Measurements from ENCODE around the gene ZCCHC14.

The ZCCHC14 gene

GRCh38 chr16:87451563-87452210, 41.1 kb downstream of the ZCCHC14 start:
- DNase-seq: no peak

GRCh38 chr16:87448866-87449265, 44.0 kb downstream of the ZCCHC14 start:
- no peak for DNase-seq

- DNase-seq: no peak
These were observed 45.5 kb downstream of the ZCCHC14 start for GRCh38 chr16:87447323-87447722.

GRCh38 chr16:87446479-87446878, 46.3 kb downstream of the ZCCHC14 start:
- DNase-seq: no peak

- no peak for DNase-seq
These were observed 47.3 kb downstream of the ZCCHC14 start for GRCh38 chr16:87445486-87445885.

GRCh38 chr16:87443964-87444363, 48.9 kb downstream of the ZCCHC14 start:
- no peak for DNase-seq

- DNase-seq: no peak
These were observed 49.8 kb downstream of the ZCCHC14 start for GRCh38 chr16:87443016-87443415.

GRCh38 chr16:87442581-87442966, 50.2 kb downstream of the ZCCHC14 start:
- DNase-seq: no peak

GRCh38 chr16:87441886-87442580, 50.8 kb downstream of the ZCCHC14 start:
- no peak for DNase-seq

- no peak for DNase-seq
These were observed 52.9 kb downstream of the ZCCHC14 start for GRCh38 chr16:87439926-87440325.

GRCh38 chr16:87438611-87438985, 54.2 kb downstream of the ZCCHC14 start:
- no peak for DNase-seq

- no peak for DNase-seq
These were observed 54.8 kb downstream of the ZCCHC14 start for GRCh38 chr16:87437911-87438610.

- DNase-seq: no peak
These were observed 55.5 kb downstream of the ZCCHC14 start for GRCh38 chr16:87437327-87437726.

- DNase-seq: no peak
These were observed 56.3 kb downstream of the ZCCHC14 start for GRCh38 chr16:87436225-87437172.

GRCh38 chr16:87435372-87436224, 57.2 kb downstream of the ZCCHC14 start:
- no peak for DNase-seq

- DNase-seq: no peak
These were observed 58.6 kb downstream of the ZCCHC14 start for GRCh38 chr16:87434146-87434667.

- DNase-seq: no peak
These were observed 60.4 kb downstream of the ZCCHC14 start for GRCh38 chr16:87432330-87432915.

GRCh38 chr16:87431926-87432325, 60.9 kb downstream of the ZCCHC14 start:
- DNase-seq: no peak

- no peak for DNase-seq
These were observed 66.2 kb downstream of the ZCCHC14 start for GRCh38 chr16:87426423-87427215.

- DNase-seq: no peak
These were observed 66.9 kb downstream of the ZCCHC14 start for GRCh38 chr16:87425941-87426340.

All from NCI-H226 (cell line).